OCI-LY1 (cell line): ENCODE results near the gene IL16.

Experiments
- EZH2 ChIP-seq: fragments of 200-600 bp; sonication (generic), shearing (Covaris generic); IDR thresholded peaks from 2 replicates; pipeline ENCODE4 v1.8.0; 2017; ENCODE audit warnings: borderline replicate concordance, mixed run types, mild to moderate bottlenecking, antibody characterized with exemption, low read length, moderate library complexity, mixed read lengths
- TF ChIP-seq, protein P1 (sequence below): fragments of 200-600 bp; sonication (generic), shearing (Covaris generic); IDR thresholded peaks from 2 replicates; pipeline ENCODE4 v1.5.1; 2017; ENCODE audit warnings: mild to moderate bottlenecking, antibody characterized with exemption, low read length, moderate library complexity, mixed read lengths

DNA sequence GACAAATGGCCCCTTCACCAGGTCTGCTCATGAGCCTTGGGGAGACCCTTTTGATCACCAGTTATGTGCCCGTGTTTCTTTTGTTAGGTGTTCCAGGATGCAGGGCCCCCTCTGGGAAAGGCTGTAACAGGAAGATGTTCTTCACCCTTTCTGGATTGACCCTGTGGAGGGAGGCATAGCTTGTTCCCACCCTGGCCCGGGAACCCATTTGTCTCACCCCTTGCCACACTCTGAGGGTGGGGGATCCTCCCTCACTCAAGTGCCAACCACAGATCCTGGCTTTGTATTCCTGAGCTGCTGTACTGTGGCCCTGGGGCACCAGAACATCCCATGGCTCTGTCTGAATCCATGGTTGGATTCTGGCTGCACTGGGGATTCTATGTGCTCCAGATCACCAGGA is 18.9 kb downstream of the IL16 start:
- TF ChIP-seq, protein P1, sequence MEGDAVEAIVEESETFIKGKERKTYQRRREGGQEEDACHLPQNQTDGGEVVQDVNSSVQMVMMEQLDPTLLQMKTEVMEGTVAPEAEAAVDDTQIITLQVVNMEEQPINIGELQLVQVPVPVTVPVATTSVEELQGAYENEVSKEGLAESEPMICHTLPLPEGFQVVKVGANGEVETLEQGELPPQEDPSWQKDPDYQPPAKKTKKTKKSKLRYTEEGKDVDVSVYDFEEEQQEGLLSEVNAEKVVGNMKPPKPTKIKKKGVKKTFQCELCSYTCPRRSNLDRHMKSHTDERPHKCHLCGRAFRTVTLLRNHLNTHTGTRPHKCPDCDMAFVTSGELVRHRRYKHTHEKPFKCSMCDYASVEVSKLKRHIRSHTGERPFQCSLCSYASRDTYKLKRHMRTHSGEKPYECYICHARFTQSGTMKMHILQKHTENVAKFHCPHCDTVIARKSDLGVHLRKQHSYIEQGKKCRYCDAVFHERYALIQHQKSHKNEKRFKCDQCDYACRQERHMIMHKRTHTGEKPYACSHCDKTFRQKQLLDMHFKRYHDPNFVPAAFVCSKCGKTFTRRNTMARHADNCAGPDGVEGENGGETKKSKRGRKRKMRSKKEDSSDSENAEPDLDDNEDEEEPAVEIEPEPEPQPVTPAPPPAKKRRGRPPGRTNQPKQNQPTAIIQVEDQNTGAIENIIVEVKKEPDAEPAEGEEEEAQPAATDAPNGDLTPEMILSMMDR = no peak
- TF ChIP-seq EZH2 = no peak
